Measurements from ENCODE around the gene NSMCE4A.
A peak's percentile ranks its signal among the peaks of the same experiment; 100 is the strongest.
"Not testable (repeated sequence)": the region's sequence is repeated elsewhere in the genome, so short reads cannot be mapped to it uniquely, and the experiment has no call there.

The NSMCE4A gene

DNA sequence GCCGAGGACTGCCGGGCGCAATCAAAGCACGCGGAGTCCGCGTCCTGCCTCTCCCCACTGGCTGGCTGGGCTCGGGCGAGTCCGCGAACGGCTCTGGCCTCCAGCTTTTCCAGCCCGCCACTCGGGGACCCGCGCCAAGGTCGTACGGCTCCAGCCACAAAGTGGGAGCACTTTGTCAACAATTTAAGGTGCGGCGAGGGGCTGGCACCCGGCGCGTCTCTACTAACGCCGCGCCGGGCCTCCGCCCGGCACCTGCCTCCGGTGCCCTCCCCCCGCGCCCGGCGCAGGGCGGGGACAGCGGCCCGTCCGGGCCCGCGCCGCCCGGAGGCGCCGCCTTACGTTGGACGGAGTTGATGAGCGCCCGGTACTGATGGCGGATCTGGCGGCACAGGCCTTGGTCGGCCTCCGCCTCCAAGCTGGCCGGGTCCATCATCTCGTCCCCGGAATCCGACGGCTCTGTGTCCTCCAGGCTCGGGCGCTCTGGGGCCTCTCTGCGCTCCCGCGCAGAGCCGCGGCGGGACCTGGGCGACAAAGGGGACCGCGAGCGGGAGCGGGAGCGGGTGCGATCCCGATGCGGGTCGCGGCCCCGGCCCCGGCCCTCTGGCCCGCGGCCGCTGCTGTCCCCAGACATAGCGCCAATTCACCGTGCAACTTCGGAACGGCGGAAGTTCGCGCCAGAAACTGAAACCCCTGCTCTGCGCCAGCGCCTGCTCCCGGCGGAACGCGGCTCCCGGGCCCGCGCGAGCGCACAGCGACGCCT lies at the start of gene NSMCE4A:
NSMCE4A (minus strand) TSS at position 683 of the 760 bp plus-strand sequence; CDS start at position 631, 52 bp downstream.
- peak; percentile 41 for DNase-seq

GRCh38 chr10:122023257-122023656 lies 48.2 kb upstream of the NSMCE4A start:
- DNase-seq, result not testable (repeated sequence)

DNA sequence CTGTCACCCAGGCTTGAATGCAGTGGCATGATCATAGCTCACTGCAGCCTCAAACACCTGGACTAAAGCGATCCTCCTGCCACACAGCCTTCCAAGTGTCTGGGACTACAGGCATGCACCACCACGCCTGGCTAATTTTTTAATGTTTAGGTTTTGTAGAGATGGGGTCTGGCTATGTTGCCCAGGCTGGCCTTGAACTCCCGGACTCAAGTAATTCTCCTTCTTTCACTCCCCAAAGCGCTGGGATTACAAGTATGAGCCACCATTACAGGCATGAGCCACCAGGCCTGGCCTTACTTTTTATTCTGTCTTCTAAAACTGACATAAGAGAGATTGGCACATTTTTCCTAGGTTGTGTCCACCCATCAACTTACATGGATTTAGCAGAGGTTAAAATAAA lies 47.3 kb upstream of the NSMCE4A start:
- DNase-seq, result no peak

DNA sequence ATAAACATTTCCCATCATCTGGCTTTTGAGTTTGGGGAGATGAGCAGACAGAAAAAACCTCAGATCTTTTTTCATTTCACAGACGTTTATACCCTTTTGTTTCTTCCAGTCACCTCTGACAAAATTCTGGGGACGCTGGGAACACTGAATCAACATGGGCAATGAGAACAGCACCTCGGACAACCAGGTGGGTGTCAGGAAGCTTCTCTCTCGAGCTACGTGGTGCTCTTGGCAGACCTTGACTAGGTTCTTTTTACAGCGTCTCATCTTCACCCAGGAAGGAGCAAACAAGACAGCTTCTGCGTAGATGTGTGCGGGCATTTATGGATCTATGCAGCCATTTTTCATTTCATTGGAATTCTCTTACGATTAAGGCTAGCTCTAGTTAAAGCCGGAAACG lies 46.8 kb upstream of the NSMCE4A start:
- DNase-seq, result no peak

- DNase-seq, result no peak
Measured at GRCh38 chr10:122021379-122021778, 46.4 kb upstream of the NSMCE4A start.

DNA sequence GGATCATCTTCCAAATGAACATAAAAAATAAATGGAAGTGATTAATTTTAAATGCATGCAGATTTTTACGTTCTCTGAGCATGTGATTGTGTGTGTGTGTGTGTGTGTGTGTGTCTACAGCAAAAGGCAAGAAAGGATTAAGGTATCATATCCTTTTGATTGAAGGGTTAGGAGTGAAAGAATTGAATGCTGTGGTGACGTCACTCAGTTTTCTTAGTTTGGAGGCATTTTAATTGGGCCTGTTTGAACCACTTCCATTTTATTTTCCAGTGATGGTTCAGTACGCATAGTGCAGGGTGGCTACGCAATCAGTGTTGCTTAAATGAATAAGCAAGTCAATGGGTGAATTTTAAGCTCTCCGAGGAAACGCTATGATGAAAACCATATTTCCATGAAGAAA lies 45.2 kb upstream of the NSMCE4A start:
- no peak for DNase-seq

DNA sequence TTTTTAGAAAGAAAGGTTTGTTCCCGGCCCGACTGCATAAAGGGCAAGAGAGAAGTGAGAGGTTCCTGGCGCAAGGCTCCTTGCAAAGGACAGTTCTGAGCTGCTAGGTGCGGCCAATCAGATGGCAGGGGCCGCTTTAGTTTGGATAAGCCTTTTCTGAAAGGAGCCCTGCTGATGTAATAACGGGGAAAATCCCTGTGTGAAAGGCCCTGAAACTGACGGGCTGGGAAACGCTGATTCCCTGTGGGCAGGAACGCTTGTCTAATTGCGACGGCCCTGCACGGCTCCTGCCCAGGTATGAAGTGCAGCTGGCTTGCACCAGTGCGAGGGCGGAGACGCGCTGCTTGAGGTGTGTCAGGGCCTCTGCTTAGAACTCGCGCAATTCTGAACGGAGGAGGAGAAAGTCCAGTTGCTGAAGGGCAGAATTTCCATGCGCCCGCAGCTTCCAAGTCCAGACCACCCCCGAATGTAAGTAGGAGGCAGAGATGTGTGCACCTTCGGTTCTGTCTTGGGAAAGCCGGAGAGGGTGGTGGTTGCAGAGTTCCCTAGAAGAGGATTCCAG lies 44.5 kb upstream of the NSMCE4A start:
- DNase-seq, result no peak

DNA sequence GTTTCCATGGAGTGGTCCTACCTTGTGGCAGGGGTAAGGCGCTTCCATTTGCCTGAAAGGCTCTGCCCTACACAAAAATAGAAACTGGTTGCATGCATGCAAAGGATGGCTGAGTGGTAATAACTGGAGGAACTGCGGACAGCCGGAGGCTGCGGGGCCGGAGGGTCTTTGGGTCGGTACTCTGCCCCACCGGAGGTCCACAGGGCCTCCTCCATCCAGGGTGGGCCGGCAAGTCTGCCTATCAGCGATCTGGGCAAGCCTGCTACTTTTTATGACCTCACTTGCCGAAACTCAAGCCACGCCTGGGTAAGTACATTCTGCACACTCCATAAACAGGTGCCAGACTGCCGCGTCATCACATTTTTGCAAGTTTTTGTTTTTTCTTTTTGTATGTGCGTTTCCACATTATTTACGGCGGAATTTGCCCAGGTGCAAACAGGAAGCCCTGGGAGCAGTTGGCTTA lies 44.0 kb upstream of the NSMCE4A start:
- no peak for DNase-seq

DNA sequence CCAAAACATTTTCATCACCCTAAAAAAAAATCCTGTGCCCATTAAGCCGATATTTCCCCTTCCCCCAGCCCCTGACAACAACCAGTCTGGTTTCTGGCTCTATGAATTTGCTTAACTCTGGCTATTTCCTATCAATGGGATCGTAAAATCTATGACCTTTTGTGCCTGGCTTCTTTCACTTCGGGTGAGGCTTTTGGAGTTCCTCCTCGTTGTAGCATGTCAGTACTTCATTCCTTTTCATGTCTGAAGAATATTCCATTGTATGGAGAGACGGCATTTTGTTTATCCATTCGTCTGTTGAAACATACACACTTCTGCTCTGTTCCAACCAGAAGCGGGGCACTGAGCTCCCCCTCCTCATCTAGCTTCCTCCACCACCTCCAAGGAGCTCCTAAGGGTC lies 43.5 kb upstream of the NSMCE4A start:
- DNase-seq, result no peak

- not testable (repeated sequence) for DNase-seq
Measured at GRCh38 chr10:122017926-122018325, 42.9 kb upstream of the NSMCE4A start.

DNA sequence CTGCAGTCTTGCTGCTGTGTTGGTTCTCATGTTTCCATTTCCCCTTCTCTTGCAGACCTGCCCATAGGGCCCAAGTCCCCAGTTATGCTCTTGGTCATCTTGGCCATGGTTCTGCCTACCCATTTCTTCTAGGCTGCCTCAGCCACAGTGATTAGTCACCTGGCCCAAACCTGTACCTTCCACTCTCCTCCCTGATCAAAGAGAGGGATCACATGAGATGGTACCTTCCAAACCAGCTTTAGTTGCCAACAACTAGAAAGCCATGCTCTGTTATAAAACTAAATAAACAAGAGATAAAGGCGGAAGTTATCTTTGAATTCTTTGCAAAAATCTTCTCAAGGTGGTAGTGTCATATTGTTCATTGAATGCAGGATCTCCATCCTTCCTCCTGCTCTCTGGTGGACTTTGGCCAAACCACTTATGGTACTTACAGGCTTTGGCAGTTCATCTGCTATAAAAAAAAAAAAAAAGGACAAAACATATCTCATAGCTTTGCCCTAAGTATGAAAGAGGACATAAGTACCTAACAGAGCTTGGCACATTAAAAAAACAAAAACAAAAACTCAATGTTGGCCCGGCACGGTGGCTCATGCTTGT lies 39.7 kb upstream of the NSMCE4A start:
- no peak for DNase-seq

DNA sequence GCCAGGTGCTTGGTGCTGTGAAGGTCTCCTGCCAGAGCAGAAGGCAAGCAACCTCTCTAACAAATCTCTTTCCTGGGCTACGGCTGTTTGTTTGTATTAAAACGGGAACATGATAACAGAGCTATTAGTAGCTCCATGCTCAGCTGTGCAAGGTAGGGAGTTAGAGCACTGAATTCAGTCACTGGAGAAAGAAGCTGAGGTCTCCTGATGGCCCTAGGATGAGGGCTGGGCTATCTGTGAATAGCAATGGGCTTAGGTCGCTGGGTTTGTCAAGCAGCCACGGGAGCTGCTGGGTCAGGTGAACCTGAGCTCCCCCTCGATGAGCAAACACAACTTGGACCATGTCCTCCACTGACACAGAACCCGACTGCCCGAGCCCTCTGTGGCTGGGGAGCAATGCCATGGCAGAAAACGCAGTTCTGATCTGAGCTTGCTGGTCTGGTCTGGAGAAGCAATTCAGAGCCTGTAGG lies 38.3 kb upstream of the NSMCE4A start:
- DNase-seq, result no peak

DNA sequence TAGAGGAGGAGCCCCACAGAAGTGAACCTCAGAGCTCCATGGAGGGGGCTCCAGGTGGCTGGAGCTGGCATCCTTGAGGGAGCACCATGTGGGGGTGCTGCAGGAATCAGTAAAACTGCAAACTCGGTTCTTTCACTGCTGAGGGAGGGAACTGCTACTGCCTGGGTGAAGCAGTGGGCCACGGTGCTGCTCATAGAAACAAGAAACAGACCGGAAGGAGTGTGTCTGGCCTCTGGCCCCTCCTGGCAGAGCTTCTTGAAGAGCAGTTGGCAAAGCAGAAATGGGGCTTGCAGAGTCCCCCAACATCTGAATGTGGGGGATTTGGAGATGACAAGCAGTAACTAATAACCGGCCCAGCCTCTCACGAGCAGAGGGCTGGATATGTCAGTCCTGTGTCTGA lies 37.7 kb upstream of the NSMCE4A start:
- no peak for DNase-seq

- DNase-seq, result peak; percentile 20
Measured at GRCh38 chr10:122010405-122011050, 35.5 kb upstream of the NSMCE4A start.

DNA sequence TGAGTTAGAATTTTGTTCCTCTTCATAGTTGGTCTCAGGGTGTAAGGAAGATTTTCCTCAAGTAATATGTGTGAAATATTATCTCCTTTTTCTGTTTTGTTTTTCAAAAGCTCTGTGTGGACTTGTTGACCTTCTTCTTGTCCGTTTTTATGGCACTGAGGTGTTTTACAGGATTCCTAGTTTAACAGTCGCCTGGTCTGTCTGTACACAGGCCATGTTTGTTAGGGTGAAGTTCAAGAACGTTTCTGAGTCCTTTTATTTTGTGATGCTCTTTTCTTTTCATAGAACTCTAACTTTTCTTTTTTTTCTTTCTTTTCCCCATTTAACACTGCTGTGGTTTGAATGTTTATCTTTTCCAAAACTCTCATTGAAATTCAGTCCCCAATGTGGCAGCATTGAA lies 32.4 kb upstream of the NSMCE4A start:
- no peak for DNase-seq

DNA sequence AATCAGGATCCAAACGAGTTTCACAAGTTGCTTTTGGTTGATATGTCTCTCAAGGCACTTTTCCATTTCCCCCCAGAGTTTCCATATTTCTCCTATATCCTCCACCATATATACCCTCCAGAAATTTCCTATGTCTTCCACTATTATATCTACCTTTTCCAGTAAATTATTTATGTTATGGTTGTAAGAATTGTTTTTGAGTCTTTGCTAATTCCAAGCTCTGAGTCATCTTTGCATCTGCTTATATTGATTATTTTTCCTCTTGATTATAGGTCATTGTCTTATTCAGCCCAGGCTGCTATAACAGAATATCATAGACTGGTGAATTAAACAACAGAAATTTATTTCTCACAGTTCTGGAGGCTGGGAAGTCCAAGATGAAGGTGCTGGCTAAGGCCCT lies 26.7 kb upstream of the NSMCE4A start:
- DNase-seq, result no peak

GRCh38 chr10:121999301-121999700 lies 24.3 kb upstream of the NSMCE4A start:
- DNase-seq, result no peak

- DNase-seq, result no peak
Measured at GRCh38 chr10:121998462-121998861, 23.4 kb upstream of the NSMCE4A start.

GRCh38 chr10:121994429-121994941 lies 19.5 kb upstream of the NSMCE4A start:
- DNase-seq, result no peak

DNA sequence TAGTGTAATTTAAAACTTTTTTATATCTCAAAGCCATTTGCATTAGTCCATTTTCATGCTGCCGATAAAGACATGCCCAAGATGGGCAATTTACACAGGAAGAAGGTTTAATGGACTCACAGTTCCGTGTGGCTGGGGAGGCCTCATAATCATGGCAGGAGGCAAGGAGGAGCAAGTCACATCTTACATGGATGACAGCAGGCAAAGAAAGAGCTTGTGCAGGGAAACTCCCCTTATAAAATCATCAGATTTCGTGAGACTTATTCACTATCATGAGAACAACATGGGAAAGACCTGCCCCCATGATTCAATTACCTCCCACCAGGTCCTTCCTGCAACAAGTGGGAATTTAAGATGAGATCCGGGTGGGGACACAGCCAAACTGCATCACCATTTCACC lies 16.7 kb upstream of the NSMCE4A start:
- not testable (repeated sequence) for DNase-seq

DNA sequence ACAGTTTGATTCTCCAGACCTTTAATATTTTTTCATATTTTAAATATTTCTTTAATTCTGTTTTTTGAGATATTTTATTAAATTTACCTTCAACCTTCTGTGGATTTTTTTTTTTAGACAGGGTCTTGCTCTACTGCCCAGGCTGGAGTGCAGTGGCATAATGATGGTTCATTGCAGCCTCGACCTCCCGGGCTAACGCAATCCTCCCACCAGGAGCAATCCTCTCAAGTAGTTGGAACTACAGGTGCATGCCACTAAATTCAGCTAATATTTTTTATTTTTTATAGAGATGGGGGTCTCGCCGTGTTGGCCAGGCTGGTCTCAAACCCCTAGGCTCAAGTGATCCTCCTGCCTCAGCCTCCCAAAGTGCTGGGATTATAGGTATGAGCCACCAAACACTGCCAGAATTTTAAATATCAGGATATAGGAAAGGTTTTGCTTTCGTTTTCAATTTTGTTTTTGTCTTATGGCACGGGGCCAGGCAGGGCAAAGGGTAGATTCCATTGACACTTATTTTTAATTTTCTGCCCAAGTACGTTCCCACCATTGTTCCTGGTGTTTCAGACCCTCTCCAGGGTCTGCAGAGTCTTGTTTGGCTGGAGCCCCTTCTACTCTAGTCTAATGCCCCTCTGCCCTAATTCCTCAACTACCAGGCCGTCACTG lies 15.1 kb upstream of the NSMCE4A start:
- no peak for DNase-seq

Measured in NCI-H226 (cell line).